ENCODE results near the gene MYPOP.
A peak's percentile ranks its signal among the peaks of the same experiment; 100 is the strongest.

Gene MYPOP, protein sequence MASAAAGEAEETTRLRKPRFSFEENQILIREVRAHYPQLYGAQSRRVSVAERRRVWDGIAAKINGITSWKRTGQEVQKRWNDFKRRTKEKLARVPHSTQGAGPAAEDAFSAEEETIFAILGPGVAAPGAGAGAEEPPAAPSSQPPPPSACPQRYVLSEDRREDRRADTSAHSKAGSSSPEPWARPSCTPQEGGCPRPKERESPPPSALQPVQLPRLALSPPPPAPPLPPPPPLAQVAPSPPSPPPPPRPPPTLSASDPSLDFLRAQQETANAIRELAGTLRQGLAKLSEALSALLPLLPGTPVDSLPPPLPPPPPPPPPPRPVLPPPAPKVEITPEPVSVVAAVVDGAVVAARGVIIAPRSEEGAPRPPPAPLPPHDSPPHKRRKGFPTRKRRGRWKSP

DNA sequence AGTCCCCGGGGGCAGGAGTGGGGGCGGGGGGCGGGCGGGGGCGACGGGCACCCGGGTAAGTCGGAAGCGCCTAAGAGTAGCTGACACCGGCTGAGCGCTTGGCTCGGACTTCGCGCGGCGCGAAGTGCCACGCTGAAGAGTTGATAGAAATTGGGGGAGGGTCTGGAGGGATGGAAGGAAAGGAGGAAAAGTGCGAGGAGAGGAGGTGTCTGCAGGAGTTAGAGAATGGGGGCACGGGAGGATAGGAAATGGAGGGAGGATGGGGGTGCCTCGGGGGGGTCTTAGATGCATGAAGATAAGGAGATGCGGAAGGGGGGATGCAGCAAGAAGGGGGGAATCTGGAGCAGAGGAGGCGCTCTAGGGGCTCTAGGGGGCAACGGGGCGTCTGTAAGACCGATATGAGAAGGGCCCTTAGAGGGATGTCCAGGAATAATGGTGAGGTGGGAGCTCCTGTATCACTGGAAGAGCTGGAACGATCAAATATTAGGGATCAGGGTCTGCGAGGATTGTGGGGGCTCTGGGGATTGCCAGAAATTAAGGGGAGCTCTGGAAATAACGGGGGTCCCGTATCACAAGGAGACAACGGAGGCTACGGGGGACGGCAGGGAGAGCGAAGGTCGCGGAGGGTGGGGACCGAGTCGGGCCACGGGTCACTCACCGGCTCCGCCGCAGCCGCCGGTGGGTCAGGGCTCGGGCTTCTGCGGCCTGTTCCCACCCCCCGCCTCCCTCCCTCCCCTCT lies at the start of gene MYPOP:
TSS of gene MYPOP (minus strand) at position 702 of the 739 bp plus-strand sequence. CDS start 840 bp downstream, outside the sequence.
- DNase-seq (ENCODE audit: low read depth in 2 of 2) = no peak

- no peak for DNase-seq (ENCODE audit: low read depth in 2 of 2)
Observed at GRCh38 chr19:45947926-45948325, 45.5 kb upstream of the MYPOP start.

GRCh38 chr19:45940515-45940805 lies 38.0 kb upstream of the MYPOP start:
- DNase-seq (ENCODE audit: low read depth in 2 of 2) = no peak

GRCh38 chr19:45939792-45940514 lies 37.5 kb upstream of the MYPOP start:
- no peak for DNase-seq (ENCODE audit: low read depth in 2 of 2)

GRCh38 chr19:45938733-45939319 lies 36.4 kb upstream of the MYPOP start:
- no peak for DNase-seq (ENCODE audit: low read depth in 2 of 2)

- DNase-seq (ENCODE audit: low read depth in 2 of 2) = no peak
Observed at GRCh38 chr19:45935267-45935666, 32.9 kb upstream of the MYPOP start.

DNA sequence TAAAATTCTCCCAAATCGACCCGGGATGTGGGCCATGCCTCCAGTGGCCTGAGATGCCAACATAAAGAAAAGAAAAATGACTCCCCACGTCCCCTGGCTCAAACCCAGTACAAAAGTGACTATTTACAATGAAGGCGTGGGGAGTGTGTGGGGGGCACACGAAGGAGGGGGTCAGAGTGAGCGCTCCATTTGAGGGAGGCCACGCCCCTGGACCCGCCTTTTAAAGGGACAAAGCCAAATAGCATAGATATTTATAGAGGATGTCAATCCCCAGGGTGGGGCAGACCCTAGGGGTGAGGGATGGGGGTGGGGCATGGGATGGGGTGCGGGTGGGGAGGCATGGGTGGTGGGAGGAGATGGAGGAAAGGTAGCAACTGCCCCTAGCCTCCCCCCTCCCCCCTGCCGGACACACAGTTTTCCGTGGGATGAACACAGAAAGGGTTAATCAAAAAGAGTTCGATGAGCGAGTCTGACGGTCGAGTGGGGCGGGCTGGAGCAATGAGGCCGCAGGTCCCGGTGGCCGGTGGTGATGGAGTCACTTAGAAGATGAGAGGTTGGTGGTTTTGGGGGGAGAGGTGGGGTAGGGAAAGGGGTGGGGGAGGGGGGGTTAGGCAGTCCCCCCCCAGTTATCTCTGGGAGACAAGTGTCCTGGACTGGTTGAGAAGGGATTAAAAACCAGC lies 32.3 kb upstream of the MYPOP start:
- DNase-seq (ENCODE audit: low read depth in 2 of 2) = no peak

- DNase-seq (ENCODE audit: low read depth in 2 of 2) = no peak
Observed at GRCh38 chr19:45933759-45934158, 31.3 kb upstream of the MYPOP start.

DNA sequence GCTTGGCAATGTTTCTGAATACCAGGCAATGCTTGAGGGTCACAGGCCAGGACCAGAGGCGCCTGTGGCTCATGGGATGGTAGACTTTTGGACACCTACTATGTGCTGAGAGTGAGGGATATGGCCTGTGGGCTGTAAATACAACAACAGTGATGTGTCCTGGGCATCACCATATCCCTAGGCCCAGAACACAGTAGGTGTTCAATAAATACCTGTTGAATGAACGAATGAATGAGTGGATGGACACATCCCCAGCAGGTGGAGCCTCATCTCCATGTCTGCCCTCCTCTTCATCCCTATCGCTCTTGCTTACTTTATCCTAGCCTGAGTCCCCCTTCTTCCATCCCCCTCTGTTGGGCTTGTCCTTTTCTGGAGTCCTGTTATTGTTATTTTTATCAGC lies 28.6 kb upstream of the MYPOP start:
- no peak for DNase-seq (ENCODE audit: low read depth in 2 of 2)

DNA sequence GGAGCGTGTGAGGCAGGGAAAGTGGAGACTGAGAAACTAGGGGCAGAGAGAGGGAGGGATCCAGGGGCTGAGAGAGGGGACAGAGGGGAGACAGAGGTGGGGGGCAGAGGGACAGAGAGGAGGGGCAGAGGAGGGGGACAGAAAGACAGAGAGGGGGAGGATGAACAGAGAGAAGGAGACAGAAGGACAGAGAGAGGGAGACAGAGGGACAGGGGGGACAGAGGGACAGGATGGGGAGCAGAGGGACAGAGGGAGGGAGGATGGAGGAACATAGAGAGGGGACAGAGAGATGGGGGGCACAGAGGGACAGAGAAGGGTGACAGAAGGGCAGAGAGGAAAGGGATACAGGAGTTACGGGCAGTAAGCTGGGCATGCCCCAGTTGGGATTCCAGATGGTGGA lies 26.8 kb upstream of the MYPOP start:
- DNase-seq (ENCODE audit: low read depth in 2 of 2) = no peak

DNA sequence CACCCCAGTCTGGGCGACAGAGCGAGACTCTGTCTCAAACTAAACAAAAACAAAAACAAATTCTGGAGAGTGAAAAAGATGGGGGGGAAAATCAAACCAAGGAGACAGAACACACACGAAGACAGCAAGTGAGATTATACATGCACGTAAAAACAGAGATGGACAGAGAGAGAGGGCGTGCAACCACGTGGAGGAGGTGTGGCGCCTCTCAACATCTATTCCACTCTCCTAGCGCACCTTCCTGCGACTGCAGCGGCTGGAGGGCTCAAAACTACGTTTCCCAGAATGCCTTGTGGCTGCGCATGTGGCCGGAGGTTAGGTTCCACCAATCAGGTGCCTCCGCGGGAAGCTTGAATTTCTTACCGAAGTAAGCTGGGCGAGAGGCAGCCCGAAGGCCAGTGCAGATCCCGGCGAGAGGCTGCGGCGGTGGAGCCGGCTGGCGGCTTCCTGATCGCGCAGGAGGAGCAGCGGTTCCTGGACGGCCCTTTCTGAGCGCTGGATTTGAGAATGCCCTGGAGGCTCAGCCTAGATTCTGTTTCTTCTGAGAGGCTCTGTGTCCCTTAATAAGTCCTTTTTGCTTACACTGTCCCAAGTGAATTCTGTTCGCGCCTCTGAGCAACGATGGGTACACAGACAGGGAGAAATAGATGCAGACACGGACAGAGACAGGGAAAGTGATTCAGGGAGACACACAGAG lies 25.3 kb upstream of the MYPOP start:
- peak; percentile 68 to 76 for DNase-seq (ENCODE audit: low read depth in 2 of 2)

GRCh38 chr19:45924891-45925447 lies 22.6 kb upstream of the MYPOP start:
- no peak for DNase-seq (ENCODE audit: low read depth in 2 of 2)

GRCh38 chr19:45922281-45922680 lies 19.9 kb upstream of the MYPOP start:
- DNase-seq (ENCODE audit: low read depth in 2 of 2) = no peak

DNA sequence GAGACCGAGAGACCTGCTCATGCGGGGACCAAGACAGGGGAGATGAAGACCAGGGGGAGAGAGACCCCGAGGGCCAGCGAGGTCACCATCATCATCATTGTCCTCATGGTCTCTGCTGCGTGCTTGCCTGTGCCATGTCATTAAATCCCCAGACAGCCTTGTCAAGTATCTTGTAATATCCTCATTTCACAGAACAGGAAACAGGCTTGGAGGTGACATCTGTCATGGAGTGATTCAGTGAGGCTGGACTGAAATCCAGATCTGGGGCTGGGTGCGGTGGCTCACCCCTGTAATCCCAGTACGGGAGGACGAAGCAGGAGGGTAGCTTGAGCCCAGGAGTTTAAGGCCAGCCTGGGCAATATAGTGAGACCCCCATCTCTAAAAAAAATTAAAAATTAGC lies 18.0 kb upstream of the MYPOP start:
- DNase-seq (ENCODE audit: low read depth in 2 of 2) = no peak

- no peak for DNase-seq (ENCODE audit: low read depth in 2 of 2)
Observed at GRCh38 chr19:45919678-45920077, 17.3 kb upstream of the MYPOP start.

- no peak for DNase-seq (ENCODE audit: low read depth in 2 of 2)
Observed at GRCh38 chr19:45918721-45919120, 16.3 kb upstream of the MYPOP start.

GRCh38 chr19:45917421-45918091 lies 15.1 kb upstream of the MYPOP start:
- no peak for DNase-seq (ENCODE audit: low read depth in 2 of 2)

- no peak for DNase-seq (ENCODE audit: low read depth in 2 of 2)
Observed at GRCh38 chr19:45913874-45914830, 11.7 kb upstream of the MYPOP start, which contains the start of gene NANOS2. TSS of gene NANOS2 (minus strand) at chr19:45914778. CDS start at chr19:45914693, 85 bp downstream.

- no peak for DNase-seq (ENCODE audit: low read depth in 2 of 2)
Observed at GRCh38 chr19:45911291-45911690, 8.9 kb upstream of the MYPOP start.

All from stimulated activated CD4-positive, alpha-beta T cell treated with anti-CD3 and anti-CD28 coated beads, Interleukin-1b, Interleukin-23, amount 100 ng/mL, for 1 hour (primary cell).